Epithelial cell of proximal tubule (primary cell): Measurements from ENCODE around the gene TAF1L. TPM values are rescaled to one million over a fixed set of nuclear protein-coding genes. Genes with fewer than 3 reads are reported as not detected.

Experiments used
- DNase-seq: peaks from one replicate; pipeline ENCODE4 v3.0.0-alpha.2; 2011; ENCODE audit warnings: low read depth
- H3K4me3 ChIP-seq: 2 replicates; pipeline ENCODE4 v1.5.1; 2011; ENCODE audit warnings: low read depth, mild to moderate bottlenecking, low read length
- total RNA-seq: library from RNA; depleted of rRNA; stranded (reverse); fragments of >200 nt; gene quantifications from 2 replicates; pipeline ENCODE4 v1.2.3, GENCODE V29; 2015
- TF ChIP-seq, protein P1 (sequence below): conservative IDR thresholded peaks from 2 replicates; pipeline ENCODE4 v1.5.1; 2012; ENCODE audit warnings: low read depth, mild to moderate bottlenecking, low read length

The TAF1L gene
- total RNA-seq, 1 donor from 2014 or later, result under 0.01 TPM

DNA sequence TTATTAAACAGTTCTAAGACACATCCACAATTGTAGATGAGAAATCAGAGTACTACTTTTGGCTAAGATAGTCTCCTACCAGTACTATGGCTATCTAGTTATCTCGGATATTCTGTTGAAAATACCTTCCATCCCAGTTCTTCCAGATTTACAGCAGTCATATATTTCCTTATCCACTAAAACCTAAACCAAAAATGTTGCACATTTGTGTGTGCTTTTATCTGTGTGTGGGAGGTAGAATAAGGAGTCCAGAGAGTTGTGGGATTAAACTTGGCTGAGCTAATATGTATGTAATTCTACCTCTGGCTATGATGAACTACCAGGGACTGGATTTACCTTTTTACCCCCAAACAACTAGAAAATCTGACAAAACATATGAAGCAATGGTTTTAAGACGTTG is 45.0 kb downstream of the TAF1L start:
- TF ChIP-seq, protein P1, sequence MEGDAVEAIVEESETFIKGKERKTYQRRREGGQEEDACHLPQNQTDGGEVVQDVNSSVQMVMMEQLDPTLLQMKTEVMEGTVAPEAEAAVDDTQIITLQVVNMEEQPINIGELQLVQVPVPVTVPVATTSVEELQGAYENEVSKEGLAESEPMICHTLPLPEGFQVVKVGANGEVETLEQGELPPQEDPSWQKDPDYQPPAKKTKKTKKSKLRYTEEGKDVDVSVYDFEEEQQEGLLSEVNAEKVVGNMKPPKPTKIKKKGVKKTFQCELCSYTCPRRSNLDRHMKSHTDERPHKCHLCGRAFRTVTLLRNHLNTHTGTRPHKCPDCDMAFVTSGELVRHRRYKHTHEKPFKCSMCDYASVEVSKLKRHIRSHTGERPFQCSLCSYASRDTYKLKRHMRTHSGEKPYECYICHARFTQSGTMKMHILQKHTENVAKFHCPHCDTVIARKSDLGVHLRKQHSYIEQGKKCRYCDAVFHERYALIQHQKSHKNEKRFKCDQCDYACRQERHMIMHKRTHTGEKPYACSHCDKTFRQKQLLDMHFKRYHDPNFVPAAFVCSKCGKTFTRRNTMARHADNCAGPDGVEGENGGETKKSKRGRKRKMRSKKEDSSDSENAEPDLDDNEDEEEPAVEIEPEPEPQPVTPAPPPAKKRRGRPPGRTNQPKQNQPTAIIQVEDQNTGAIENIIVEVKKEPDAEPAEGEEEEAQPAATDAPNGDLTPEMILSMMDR, result no peak
- DNase-seq, result no peak
- no peak overlapping the region for H3K4me3 ChIP-seq

GRCh38 chr9:32589083-32589723 is 46.3 kb downstream of the TAF1L start:
- peak; percentile 42 for DNase-seq
- TF ChIP-seq, protein P1, result peak; percentile 78
- no peak overlapping the region for H3K4me3 ChIP-seq

GRCh38 chr9:32587901-32588300 is 47.6 kb downstream of the TAF1L start:
- TF ChIP-seq, protein P1, result no peak
- no peak overlapping the region for H3K4me3 ChIP-seq
- DNase-seq, result no peak

GRCh38 chr9:32584784-32585183 is 50.7 kb downstream of the TAF1L start:
- no peak overlapping the region for H3K4me3 ChIP-seq
- TF ChIP-seq, protein P1, result no peak
- no peak for DNase-seq

GRCh38 chr9:32581512-32582143 is 53.8 kb downstream of the TAF1L start:
- no peak for DNase-seq
- TF ChIP-seq, protein P1, result peak; percentile 81
- no peak overlapping the region for H3K4me3 ChIP-seq

- DNase-seq, result no peak
These were observed 54.7 kb downstream of the TAF1L start for GRCh38 chr9:32580631-32581300.

More at GRCh38 chr9:32580631-32581300, 54.7 kb downstream of the TAF1L start:
- TF ChIP-seq, protein P1, result no peak
- H3K4me3 ChIP-seq, result no peak overlapping the region
